Right atrium auricular region (tissue), 2 donors: Measurements from ENCODE around the gene TRAPPC2L. TPM values are rescaled to one million over a fixed set of nuclear protein-coding genes. Genes with fewer than 3 reads are reported as not detected.

Experiments
- DNase-seq: peaks from one replicate; pipeline ENCODE4 v3.0.0-alpha.2; 2019; ENCODE audit warnings: low spot score
- H3K27ac ChIP-seq, 2 donors: fragments of 200-600 bp; sonication (generic); 1 replicate in 1 of 2; 2 replicates in 1 of 2; pipeline ENCODE4 v1.5.1; 2016 to 2019
- H3K27me3 ChIP-seq, 2 donors: fragments of 200-600 bp; sonication (generic); one replicate each; pipeline versions ENCODE4 v1.5.1 to v1.6.0; 2017 to 2019
- H3K36me3 ChIP-seq: fragments of 200-600 bp; sonication (generic); one replicate; pipeline ENCODE4 v1.5.1; 2016
- H3K4me1 ChIP-seq, 2 donors: fragments of 200-600 bp; sonication (generic); one replicate each; pipeline versions ENCODE4 v1.5.1 to v1.6.0; 2017 to 2019
- H3K4me3 ChIP-seq, 2 donors: fragments of 200-600 bp; sonication (generic); 1 replicate in 1 of 2; 2 replicates in 1 of 2; pipeline ENCODE4 v1.5.1; 2017 to 2019; ENCODE audit warnings: mild to moderate bottlenecking in 1 of 2, moderate library complexity in 1 of 2
- H3K9me3 ChIP-seq, 2 donors: fragments of 200-600 bp; sonication (generic); one replicate each; pipeline ENCODE4 v1.5.1; 2019
- total RNA-seq, 2 donors: library from RNA; depleted of rRNA; stranded (reverse); fragments of >200 nt; gene quantifications; one replicate each; pipeline ENCODE4 v1.1.0, GENCODE V29; 2016
- TF ChIP-seq, protein P1 (sequence below), 2 donors: fragments of 200-600 bp; sonication (generic); IDR thresholded peaks; one replicate each; pipeline ENCODE4 v1.5.1; 2019; ENCODE audit warnings: antibody characterized with exemption in 2 of 2

Gene TRAPPC2L
- total RNA-seq, 2 donors from 2014 or later: 30.7 to 33.0 TPM

DNA sequence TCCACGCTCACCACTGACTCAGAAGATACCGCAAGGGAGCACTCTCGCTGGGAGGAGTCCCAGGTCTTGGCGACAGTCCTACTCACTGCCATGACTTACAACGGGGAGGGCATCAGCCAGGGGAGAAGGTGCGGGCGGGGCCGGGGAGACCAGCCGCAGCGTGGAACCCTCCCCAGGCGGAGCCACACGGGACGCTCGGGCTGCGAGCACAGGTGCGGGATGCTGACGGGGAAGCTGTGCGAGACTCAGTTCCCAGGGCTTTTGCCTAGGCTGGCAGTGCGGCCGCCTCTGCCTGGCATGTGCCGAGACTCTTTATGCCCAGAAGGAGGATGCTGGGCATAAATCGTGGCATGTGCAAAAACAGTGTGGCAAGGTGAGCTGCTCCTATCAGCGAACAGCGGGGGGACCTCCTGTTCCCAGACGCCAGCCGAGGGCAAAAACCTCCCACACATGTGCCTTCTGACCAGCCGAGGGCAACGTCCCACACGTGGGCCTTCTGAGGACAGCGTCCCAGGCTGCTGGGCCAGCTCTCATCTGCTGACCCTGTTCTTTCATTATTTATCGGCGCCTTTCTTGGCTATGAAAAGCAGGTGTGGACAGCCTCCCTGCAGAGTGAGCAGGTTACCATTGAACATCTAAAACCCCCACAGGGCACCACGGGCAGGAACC lies 6.3 kb upstream of the TRAPPC2L start:
- Histone ChIP-seq H3K4me1 (peaks cover 0 to 7% of the 10 kb centered on the region in 2 donors), H3K4me3 (no peak overlapping the region), H3K36me3 (no peaks in the 10 kb centered on the region), H3K27ac (no peak overlapping the region), H3K27me3 (no peaks in the 10 kb centered on the region), H3K9me3 (no peaks in the 10 kb centered on the region)
- DNase-seq: no peak
- TF ChIP-seq, protein P1, sequence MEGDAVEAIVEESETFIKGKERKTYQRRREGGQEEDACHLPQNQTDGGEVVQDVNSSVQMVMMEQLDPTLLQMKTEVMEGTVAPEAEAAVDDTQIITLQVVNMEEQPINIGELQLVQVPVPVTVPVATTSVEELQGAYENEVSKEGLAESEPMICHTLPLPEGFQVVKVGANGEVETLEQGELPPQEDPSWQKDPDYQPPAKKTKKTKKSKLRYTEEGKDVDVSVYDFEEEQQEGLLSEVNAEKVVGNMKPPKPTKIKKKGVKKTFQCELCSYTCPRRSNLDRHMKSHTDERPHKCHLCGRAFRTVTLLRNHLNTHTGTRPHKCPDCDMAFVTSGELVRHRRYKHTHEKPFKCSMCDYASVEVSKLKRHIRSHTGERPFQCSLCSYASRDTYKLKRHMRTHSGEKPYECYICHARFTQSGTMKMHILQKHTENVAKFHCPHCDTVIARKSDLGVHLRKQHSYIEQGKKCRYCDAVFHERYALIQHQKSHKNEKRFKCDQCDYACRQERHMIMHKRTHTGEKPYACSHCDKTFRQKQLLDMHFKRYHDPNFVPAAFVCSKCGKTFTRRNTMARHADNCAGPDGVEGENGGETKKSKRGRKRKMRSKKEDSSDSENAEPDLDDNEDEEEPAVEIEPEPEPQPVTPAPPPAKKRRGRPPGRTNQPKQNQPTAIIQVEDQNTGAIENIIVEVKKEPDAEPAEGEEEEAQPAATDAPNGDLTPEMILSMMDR (IDR thresholded peaks at IDR 0.05): no peak

DNA sequence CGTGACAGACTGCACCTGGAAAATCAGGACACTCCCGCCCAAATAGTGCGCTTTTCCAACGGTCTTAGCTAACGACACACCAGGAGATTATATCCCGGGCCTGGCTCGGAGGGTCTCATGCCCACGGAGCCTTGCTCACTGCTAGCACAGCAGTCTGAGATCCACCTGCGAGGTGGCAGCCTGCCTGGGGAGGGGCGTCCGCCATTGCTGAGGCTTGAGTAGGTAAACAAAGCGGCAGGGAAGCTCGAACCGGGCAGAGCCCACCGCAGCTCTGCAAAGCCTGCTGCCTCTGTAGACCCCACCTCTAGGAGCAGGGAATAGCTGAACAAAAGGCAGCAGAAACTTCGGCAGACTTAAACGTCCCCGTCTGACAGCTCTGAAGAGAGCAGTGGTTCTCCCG lies 5.3 kb upstream of the TRAPPC2L start:
- Histone ChIP-seq H3K36me3 (no peaks in the 10 kb centered on the region), H3K9me3 (no peaks in the 10 kb centered on the region), H3K4me3 (no peak overlapping the region), H3K27me3 (no peaks in the 10 kb centered on the region), H3K27ac (no peak overlapping the region), H3K4me1 (peaks cover 0 to 14% of the 10 kb centered on the region in 2 donors)
- TF ChIP-seq, protein P1 (IDR thresholded peaks at IDR 0.05): no peak
- DNase-seq: no peak

DNA sequence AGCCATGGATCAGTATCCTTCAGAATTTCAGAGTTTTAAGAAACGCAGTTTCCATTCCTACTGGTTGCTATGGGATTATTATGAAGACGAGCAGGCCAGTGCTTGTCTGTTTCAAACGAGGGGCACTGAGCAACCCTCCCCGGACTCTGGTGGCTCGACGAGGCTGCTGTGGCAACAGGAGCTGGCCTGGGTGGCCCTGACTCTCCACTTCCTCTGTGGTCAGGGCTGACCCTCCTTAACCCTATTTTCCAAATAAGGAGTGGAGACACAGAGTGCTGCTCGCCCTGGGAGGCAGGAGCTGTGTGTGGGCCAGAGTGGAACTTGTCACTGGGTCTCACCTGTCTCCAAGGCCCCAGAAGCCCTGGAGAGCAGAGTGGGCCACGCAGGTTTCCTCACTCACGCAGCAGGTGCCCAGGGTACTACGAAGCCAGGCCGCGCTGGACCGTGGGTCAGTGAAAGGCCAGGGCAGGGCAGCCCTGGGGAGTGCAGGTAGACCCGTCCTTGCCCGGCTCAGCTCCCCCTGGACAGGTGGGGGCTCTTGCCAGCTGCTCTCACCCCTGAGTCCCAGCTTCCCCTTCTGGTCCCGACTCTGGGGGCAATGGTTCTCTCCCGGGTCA lies 3.5 kb upstream of the TRAPPC2L start:
- Histone ChIP-seq H3K9me3 (no peaks in the 10 kb centered on the region), H3K4me3 (no peak overlapping the region), H3K36me3 (no peaks in the 10 kb centered on the region), H3K27me3 (no peaks in the 10 kb centered on the region), H3K27ac (no peak overlapping the region), H3K4me1 (peaks cover 0 to 22% of the 10 kb centered on the region in 2 donors)
- TF ChIP-seq, protein P1 (IDR thresholded peaks at IDR 0.05): no peak
- no peak for DNase-seq

DNA sequence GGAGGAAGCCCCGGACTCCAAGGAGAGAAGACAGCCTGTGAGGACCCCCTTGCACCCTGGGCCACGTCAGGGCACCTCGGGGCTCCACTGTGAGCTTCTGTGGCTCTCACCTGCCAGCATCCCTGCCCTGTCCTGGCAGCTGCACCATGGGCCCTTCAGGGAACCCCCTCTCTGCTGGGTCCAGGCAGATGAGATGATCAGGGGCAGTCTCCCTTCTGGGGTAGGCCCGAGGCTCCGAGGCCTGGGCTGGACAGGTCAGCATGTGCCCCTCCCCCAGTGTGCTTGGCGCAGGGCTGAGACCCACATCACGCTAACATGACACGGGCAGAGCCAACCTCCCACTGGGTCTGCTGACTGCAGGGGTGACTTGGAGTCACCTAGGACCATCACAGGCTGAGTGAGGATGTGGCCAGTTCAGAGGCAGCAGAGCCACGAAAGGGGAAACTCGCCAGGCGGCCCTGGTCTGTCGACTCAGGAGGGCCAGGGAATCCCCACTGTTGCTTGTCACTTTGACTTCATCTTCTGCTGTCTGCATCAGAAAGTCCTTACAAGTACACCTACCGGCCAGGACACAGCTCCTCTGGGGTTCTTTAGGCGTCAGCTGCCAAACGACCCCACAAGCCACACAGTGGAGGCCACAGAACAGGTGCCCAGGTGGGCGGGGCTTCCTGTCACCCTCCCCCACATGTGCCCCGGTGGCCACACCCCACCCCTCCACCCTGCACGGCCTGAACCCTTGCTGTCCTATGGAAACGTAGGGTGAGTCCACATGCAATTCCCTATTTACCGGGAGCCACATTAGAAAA lies 2.4 kb upstream of the TRAPPC2L start:
- no peak for DNase-seq
- Histone ChIP-seq H3K4me1 (peaks cover 0 to 22% of the 10 kb centered on the region in 2 donors), H3K27ac (no peak overlapping the region), H3K36me3 (peaks cover 5% of the 10 kb centered on the region), H3K27me3 (no peaks in the 10 kb centered on the region), H3K4me3 (no peak overlapping the region), H3K9me3 (no peaks in the 10 kb centered on the region)
- TF ChIP-seq, protein P1 (IDR thresholded peaks at IDR 0.05): no peak

DNA sequence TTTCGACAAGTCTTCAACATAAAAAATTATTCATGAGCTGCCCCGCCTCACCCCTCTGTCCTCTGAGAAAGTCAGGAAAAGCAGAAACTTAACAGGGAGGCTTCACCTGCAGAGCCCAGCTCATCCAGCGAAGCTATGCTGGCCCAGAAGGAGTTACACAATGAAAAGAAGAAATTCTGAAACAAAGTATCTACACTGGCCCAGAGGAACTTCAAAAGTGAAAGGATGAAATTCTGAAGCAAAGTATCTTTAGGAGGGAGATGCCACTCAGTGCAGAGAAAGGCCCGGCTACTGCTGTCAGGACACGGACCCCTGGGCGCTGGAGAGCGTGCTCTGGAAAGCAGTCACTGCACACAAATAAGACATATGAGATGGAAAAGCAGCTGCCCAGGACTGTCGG lies 1.8 kb upstream of the TRAPPC2L start:
- Histone ChIP-seq H3K9me3 (no peaks in the 10 kb centered on the region), H3K27me3 (no peaks in the 10 kb centered on the region), H3K36me3 (peaks cover 12% of the 10 kb centered on the region), H3K4me1 (peaks cover 0 to 22% of the 10 kb centered on the region in 2 donors), H3K27ac (no peak overlapping the region), H3K4me3 (no peak overlapping the region)
- TF ChIP-seq, protein P1 (IDR thresholded peaks at IDR 0.05): no peak
- DNase-seq: no peak
